MCF 10A (cell line): ENCODE measurements around the gene YBEY. TPM values are rescaled to one million over a fixed set of nuclear protein-coding genes. Genes with fewer than 3 reads are reported as not detected.

Source experiments
- BruUV-seq: library from RNA; stranded (reverse); fragments of 400-500 nt; replicated peaks from 2 replicates; lab custom pipeline; 2021; lab: Mats Ljungman, UMichigan
- CTCF ChIA-PET: fragments of 300-600 bp; sonication (Branson Sonifier 250); formaldehyde crosslinking; extraction: SDS; loops from one replicate; lab custom pipeline; 2021; ENCODE audit warnings: antibody characterized with exemption, inconsistent platforms; lab: Yijun Ruan, JAX
- POLR2A ChIA-PET: fragments of 300-600, 350-650 bp; sonication (Branson Sonifier 250); formaldehyde crosslinking; extraction: SDS; loops from one replicate; lab custom pipeline; 2020; ENCODE audit warnings: antibody characterized with exemption, inconsistent platforms; lab: Yijun Ruan, JAX
- DNase-seq: peaks from one replicate; pipeline ENCODE4 v3.0.0-alpha.2; 2018; ENCODE audit not compliant: unreplicated experiment
- H3K27ac Mint-ChIP-seq: one replicate; pipeline ENCODE4 v1.8.0; 2022; ENCODE audit warnings: mild to moderate bottlenecking, low read depth, mixed read lengths; ENCODE audit not compliant: unreplicated experiment
- H3K27me3 Mint-ChIP-seq: one replicate; pipeline ENCODE4 v1.8.0; 2022; ENCODE audit warnings: mixed read lengths; ENCODE audit not compliant: insufficient read depth, unreplicated experiment
- H3K36me3 Mint-ChIP-seq: one replicate; pipeline ENCODE4 v1.8.0; 2022; ENCODE audit warnings: mild to moderate bottlenecking, moderate library complexity, mixed read lengths; ENCODE audit not compliant: insufficient read depth, unreplicated experiment
- H3K4me1 Mint-ChIP-seq: one replicate; pipeline ENCODE4 v1.8.0; 2022; ENCODE audit warnings: mixed read lengths; ENCODE audit not compliant: insufficient read depth, unreplicated experiment
- H3K4me3 Mint-ChIP-seq: one replicate; pipeline ENCODE4 v1.8.0; 2022; ENCODE audit warnings: mild to moderate bottlenecking, moderate library complexity, mixed read lengths; ENCODE audit not compliant: unreplicated experiment
- H3K9me3 Mint-ChIP-seq: one replicate; pipeline ENCODE4 v1.8.0; 2022; ENCODE audit warnings: mixed read lengths; ENCODE audit not compliant: unreplicated experiment
- CTCF ChIP-seq: fragments of 200-600 bp; IDR thresholded peaks from one replicate; pipeline ENCODE4 v1.8.0; 2022; ENCODE audit warnings: antibody characterized with exemption, mild to moderate bottlenecking; ENCODE audit not compliant: unreplicated experiment
- intact Hi-C: fragments of 100-400 bp; cut with micrococcal nuclease; formaldehyde crosslinking; loops from 2 replicates; pipeline ENCODE4 v1.14.1; 2022
- total RNA-seq: library from RNA; stranded (reverse); gene quantifications from 2 replicates; pipeline ENCODE4 v1.2.3, GENCODE V29; 2022

Gene YBEY
- total RNA-seq, 1 experiment from 2014 or later: 26.7 TPM

DNA sequence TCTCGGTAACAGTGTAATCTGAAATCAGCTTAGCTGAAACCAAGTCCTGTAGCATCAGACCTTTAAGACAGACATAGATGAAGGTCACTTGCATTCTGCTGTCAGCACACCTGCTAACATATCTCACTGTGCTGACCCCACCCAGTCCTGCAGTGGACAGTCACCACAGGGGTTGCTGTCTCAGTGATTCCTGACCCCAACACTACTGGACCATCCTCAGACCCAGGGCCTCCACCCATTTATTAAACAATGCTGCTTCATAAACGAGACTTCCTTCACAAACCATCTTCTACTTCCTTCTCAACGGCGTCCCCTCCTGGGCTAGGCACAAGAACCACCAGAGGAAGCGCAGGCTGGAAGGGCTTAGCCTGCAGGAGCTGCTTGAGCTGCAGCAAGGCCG, 39.8 kb upstream of the YBEY start:
- H3K4me3 Mint-ChIP-seq: no peak overlapping the region
- TF ChIP-seq CTCF: no peak
- no peaks in the 10 kb centered on the region for H3K27me3 Mint-ChIP-seq
- peaks cover 94% of the 10 kb centered on the region for H3K36me3 Mint-ChIP-seq
- no peak for DNase-seq
- H3K4me1 Mint-ChIP-seq: no peaks in the 10 kb centered on the region
- intact Hi-C loops: no loop called here
- H3K27ac Mint-ChIP-seq: no peak overlapping the region
- BruUV-seq: no TSS peak
- ChIA-PET POLR2A (interaction anchor here (1.4 to 2.7 kb wide), 3 partner anchors 14 to 29 kb away, joined by 3 to 9 read pairs (median 3); no protein-coding TSS in a partner anchor), CTCF (no interaction called here)
- no peaks in the 10 kb centered on the region for H3K9me3 Mint-ChIP-seq

DNA sequence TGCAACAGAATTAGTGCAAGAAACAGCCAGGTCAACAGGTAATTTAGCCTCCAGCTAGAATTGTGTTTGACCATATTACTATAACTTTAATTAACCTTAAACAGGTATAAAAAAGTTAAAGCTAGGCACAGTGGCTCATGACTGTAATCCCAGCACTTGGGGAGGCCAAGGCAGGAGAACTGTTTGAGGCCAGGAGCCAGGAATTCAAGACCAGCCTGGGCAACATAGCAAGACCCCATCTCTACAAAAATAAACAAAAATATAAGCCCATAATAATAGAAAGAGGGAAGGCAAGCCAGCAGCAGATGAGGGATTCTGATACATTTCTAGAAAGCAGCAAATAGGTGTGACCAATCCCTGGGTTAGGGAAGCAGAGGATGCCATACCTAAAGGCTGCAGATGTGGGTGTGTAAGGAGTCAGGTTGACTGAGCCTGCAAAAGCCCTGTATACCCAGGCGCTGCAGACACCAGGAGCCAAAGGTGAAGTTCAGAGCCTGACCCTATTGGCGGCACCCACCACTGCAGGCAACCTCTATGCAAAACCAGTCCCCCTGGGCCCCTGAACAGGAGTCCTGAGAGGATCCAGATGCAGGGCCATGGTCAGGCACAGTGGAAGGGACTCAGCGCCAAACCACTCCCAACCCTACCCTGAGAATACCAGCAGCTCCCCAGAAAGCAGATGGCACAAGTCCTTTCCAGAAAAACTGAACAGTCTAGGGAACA, 38.3 kb upstream of the YBEY start:
- H3K36me3 Mint-ChIP-seq: peaks cover 94% of the 10 kb centered on the region
- CTCF ChIA-PET: no interaction called here

DNA sequence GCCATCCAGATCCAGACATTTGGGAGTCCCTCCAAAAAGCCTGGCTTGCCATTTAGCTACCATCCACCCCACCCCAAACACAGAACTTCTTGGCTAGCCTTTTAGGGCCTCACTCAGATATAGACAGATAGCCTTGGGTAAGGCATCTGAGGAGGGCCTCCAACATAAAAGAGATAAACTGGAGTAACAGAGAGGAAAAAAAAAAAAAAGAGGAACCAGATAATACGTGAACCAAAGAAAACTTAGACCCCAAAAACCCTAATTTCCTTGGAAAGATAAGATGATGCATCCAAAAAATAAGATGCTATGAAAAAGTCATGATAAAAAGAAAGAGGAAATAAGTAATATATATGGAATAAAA, 37.7 kb upstream of the YBEY start:
- BruUV-seq: no TSS peak
- no peaks in the 10 kb centered on the region for H3K4me1 Mint-ChIP-seq
- intact Hi-C loops: no loop called here
- POLR2A ChIA-PET: interaction anchor here (1.0 kb wide), 1 partner anchor 13 kb away, joined by 3 read pairs; no protein-coding TSS in a partner anchor
- no peaks in the 10 kb centered on the region for H3K9me3 Mint-ChIP-seq
- CTCF ChIA-PET: no interaction called here
- H3K27ac Mint-ChIP-seq: peak overlapping the region; percentile 37
- H3K36me3 Mint-ChIP-seq: peaks cover 94% of the 10 kb centered on the region
- no peak for TF ChIP-seq CTCF
- no peaks in the 10 kb centered on the region for H3K27me3 Mint-ChIP-seq
- no peak overlapping the region for H3K4me3 Mint-ChIP-seq
- DNase-seq: no peak

More for the DNA sequence above, 38.3 kb upstream of the YBEY start:
- Mint-ChIP-seq H3K4me1 (no peaks in the 10 kb centered on the region), H3K27ac (peak overlapping the region; percentile 37), H3K9me3 (no peaks in the 10 kb centered on the region), H3K4me3 (no peak overlapping the region), H3K27me3 (no peaks in the 10 kb centered on the region)
- BruUV-seq: no TSS peak
- POLR2A ChIA-PET: interaction anchor here (1.0 to 1.1 kb wide), 2 partner anchors 13 to 15 kb away, joined by 3 read pairs; no protein-coding TSS in a partner anchor
- no peak for DNase-seq
- TF ChIP-seq CTCF: no peak
- intact Hi-C loops: no loop called here

DNA sequence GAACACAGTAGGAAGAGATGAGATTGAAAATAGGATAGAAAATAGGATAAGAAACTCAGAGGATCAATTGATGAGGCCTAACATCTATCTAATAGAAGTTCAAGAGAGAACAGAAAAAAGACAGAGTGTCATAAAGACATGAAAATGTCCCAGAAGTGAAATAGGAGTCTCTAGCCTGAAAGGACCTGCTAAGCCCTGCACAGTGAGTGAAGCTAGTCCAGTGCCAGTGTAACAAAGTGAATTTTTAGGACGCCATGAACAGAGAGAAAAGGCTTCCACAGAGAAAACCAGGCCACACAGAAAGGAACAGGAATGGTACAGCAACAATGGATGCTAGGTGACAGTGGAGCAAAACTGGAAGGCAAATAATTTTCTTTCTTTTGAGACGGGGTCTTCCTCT, 37.3 kb upstream of the YBEY start:
- Mint-ChIP-seq H3K4me3 (no peak overlapping the region), H3K27me3 (no peaks in the 10 kb centered on the region), H3K36me3 (peaks cover 94% of the 10 kb centered on the region), H3K27ac (peak overlapping the region; percentile 37), H3K9me3 (no peaks in the 10 kb centered on the region), H3K4me1 (peaks cover 4% of the 10 kb centered on the region)
- ChIA-PET POLR2A (interaction anchor here (0.8 to 2.3 kb wide), 2 partner anchors 12 to 209 kb away, joined by 3 to 9 read pairs; no protein-coding TSS in a partner anchor), CTCF (no interaction called here)
- intact Hi-C loops: no loop called here
- BruUV-seq: no TSS peak
- no peak for TF ChIP-seq CTCF
- no peak for DNase-seq
